Duodenal mucosa (tissue), 2 donors: ENCODE data around the gene C8G.

Source experiments
- H3K27ac ChIP-seq: one replicate; pipeline ENCODE4 v1.7.0; 2013; ENCODE audit warnings: low read depth, low read length
- H3K27me3 ChIP-seq, 2 donors: one replicate each; pipeline ENCODE4 v1.7.0; 2013; ENCODE audit warnings: low read length in 2 of 2, control low read depth in 1 of 2; ENCODE audit not compliant: insufficient read depth in 2 of 2, control insufficient read depth in 1 of 2
- H3K36me3 ChIP-seq, 2 donors: one replicate each; pipeline ENCODE4 v1.7.0; 2013; ENCODE audit warnings: low read length in 2 of 2, control low read depth in 1 of 2; ENCODE audit not compliant: insufficient read depth in 2 of 2, control insufficient read depth in 1 of 2
- H3K4me1 ChIP-seq, 2 donors: one replicate each; pipeline ENCODE4 v1.7.0; 2013; ENCODE audit warnings: low read length in 2 of 2, control low read depth in 1 of 2; ENCODE audit not compliant: insufficient read depth in 2 of 2, control insufficient read depth in 1 of 2
- H3K4me3 ChIP-seq, 2 donors: one replicate each; pipeline ENCODE4 v1.7.0; 2013; ENCODE audit warnings: low read length in 2 of 2, low read depth in 1 of 2
- H3K9ac ChIP-seq, 2 donors: one replicate each; pipeline ENCODE4 v1.7.0; 2013; ENCODE audit warnings: low read length in 2 of 2, low read depth in 1 of 2
- H3K9me3 ChIP-seq, 2 donors: one replicate each; pipeline ENCODE4 v1.7.0; 2013; ENCODE audit warnings: low read length in 2 of 2, control low read depth in 1 of 2; ENCODE audit not compliant: control insufficient read depth in 1 of 2

Gene C8G

DNA sequence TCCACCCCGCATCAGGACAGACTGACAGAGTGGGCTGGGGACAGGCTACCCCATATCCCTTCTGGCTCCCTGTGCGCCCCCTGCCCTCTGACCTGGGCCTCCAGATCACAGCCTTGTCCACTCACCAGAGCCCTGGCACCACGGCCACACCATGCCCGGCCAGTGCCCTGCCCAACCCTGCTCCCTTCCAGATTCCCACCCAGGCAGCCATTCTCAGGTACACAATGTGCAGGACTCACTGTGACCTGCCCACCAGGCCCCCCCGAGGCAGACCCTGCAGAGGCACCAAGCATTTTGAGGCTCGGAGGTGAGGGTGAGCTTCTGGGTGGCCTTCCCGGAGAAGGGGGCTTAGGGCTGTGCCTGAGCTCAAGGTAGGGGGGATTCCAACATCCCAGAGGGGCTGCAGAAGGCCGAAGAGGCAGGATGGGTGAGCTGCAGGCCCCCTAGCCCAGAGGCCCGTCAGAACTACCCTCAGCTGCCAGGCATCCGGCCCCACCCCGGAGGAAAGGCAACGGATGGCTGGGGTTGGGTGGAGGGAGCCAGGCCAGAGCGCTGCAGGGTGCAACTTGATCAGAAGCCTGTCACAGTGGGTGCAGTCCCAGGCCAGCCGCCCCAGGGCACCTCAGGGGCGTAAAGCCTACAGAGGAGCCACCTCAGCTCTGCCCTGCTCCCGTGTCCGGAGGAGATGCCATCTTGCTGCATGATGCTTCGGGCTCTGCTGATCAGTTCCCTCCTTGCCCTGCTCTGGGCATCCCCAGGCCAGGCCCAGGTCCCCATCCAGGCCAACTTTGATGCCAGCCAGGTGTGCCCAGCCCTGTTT lies 37.4 kb downstream of the C8G start, which contains the start of gene LCNL1:
Gene LCNL1, plus strand, starts transcription at position 762 of the 820 bp plus-strand sequence. CDS start 594 bp downstream, outside the sequence.
- Histone ChIP-seq H3K9ac (no peak within 1 kb of the TSS), H3K4me1 (peaks cover 0 to 7% of the 10 kb centered on the region in 2 donors), H3K9me3 (no peaks in the 10 kb centered on the region), H3K27ac (no peak within 1 kb of the TSS), H3K36me3 (no peaks in the 10 kb centered on the region), H3K27me3 (peaks cover 18 to 22% of the 10 kb centered on the region in 2 donors), H3K4me3 (no peak within 1 kb of the TSS)

GRCh38 chr9:136983167-136983566 lies 38.1 kb downstream of the C8G start:
- no peak overlapping the region for H3K9ac ChIP-seq
- no peaks in the 10 kb centered on the region for H3K9me3 ChIP-seq
- H3K4me1 ChIP-seq, result peaks cover 0 to under 1% of the 10 kb centered on the region in 2 donors
- no peaks in the 10 kb centered on the region for H3K36me3 ChIP-seq
- H3K27ac ChIP-seq, result no peak overlapping the region
- H3K4me3 ChIP-seq, result no peak overlapping the region
- H3K27me3 ChIP-seq, result peaks cover 18% of the 10 kb centered on the region in 2 donors

DNA sequence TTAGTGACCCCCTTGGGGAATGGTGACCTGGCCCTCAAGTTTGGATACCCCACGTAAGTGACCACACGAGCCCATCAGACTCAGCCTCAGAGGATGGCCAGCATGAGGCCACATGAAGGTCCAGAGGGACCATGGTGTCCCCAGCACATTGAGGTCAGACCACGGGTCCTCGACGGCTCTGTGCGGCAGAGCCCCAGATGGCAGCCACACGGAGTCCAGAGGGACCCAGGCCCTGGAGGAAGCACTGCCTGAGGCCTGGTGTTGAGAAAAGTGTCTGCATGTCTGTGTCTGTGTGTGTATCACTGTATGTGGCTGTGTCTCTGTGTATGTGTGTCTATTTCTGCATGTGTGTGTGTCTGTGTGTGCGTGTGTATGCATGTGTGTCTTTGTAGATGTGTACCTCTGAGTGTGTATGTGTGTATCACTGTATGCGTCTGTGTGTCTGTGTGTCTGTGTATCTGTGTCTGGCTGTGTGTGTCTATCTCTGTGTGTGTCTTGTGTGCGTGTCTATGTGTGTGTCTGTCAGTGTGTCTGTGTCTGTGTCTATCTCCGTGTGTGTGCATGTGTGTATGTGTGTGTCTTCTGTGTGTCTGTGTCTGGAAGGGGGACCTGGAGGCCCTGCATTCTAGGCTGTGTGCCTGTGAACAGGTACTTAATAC lies 38.7 kb downstream of the C8G start:
- Histone ChIP-seq H3K9me3 (no peaks in the 10 kb centered on the region), H3K27me3 (peaks cover 18% of the 10 kb centered on the region in 2 donors), H3K9ac (no peak overlapping the region), H3K4me1 (no peaks in the 10 kb centered on the region), H3K36me3 (no peaks in the 10 kb centered on the region), H3K4me3 (no peak overlapping the region), H3K27ac (no peak overlapping the region)

DNA sequence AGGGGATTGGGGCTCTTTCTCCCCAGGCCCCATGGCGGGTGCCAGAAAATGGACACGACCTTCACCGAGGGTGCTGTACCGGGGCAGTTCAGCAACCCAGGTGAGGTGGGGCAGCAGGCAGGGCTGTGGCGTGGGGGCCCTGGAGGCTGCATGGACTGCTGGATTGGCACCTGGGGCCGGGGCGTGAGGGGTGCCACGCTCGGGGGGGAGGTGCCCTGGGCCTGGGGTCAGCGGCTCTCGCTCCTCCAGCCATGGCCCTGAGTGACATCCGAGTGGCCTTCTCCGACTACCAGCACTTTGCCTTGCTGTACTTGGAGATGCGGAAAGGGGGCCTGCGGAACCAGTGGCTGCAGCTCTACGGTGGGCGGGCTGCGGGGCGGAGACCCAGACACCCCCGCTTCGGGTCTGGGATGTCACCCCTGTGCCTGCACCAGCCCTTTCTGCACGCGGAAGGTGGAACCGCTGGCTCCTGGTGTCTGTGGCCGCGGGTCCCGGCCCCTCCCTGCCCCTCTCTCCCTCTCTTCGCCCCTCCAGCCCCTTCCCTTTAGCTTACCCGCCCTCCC lies 39.5 kb downstream of the C8G start:
- no peak overlapping the region for H3K27ac ChIP-seq
- no peaks in the 10 kb centered on the region for H3K4me1 ChIP-seq
- H3K9ac ChIP-seq, result no peak overlapping the region
- H3K36me3 ChIP-seq, result no peaks in the 10 kb centered on the region
- peaks cover 18% of the 10 kb centered on the region in 2 donors for H3K27me3 ChIP-seq
- no peak overlapping the region for H3K4me3 ChIP-seq
- no peaks in the 10 kb centered on the region for H3K9me3 ChIP-seq

DNA sequence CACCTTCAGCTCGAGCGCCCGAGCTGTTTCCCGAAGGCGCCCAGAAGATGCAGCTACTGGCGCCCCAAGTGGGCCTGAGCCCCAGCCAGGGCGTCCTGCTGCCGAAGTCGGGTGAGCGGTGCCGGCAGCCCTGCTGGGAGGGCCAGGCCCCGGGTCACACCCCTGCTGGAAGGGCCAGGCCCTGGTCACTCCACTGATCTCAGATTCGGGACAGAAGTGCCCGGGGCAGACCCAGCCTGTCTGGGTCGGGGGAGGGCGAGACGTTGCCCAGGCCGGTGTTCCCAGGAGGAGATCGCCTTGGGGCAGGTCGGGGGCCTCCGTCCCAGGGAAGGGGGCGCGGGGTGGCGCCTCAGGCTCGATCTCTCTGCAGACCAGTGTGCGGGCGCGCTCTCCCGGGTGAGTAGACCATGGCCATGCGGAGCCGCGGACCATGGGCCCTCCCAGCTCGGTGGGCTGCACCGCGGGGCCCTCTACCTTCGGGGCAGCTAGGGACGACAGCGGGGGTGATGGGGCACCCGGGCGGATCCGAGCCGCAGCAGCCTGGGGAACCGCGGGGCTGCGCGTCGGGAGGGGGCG lies 40.1 kb downstream of the C8G start:
- Histone ChIP-seq H3K27me3 (peaks cover 18% of the 10 kb centered on the region in 2 donors), H3K4me1 (no peaks in the 10 kb centered on the region), H3K27ac (no peak overlapping the region), H3K36me3 (no peaks in the 10 kb centered on the region), H3K4me3 (no peak overlapping the region), H3K9ac (no peak overlapping the region), H3K9me3 (no peaks in the 10 kb centered on the region)

DNA sequence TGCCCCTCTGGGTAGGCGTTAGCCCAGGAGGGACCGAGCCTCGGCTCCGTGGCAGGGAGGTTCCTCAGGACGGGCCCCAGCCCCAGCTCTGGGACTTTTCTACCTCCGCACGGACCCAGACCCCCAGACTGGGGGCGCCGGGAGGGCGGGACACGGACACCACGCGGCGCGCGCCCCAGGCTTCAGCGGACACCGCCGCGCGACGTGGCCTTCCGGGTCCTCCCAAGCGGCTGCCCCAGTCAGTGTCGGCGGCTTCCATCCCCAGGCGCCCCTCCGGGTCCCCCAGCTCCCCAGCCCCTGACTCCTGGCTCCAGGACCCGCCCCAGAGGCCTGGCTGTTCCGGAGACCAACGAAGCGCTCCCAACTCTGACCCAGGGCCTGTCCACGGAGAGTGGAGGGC lies 40.8 kb downstream of the C8G start:
- Histone ChIP-seq H3K9ac (no peak overlapping the region), H3K4me1 (no peaks in the 10 kb centered on the region), H3K27ac (no peak overlapping the region), H3K36me3 (no peaks in the 10 kb centered on the region), H3K27me3 (peaks cover 18% of the 10 kb centered on the region in 2 donors), H3K4me3 (no peak overlapping the region), H3K9me3 (no peaks in the 10 kb centered on the region)

DNA sequence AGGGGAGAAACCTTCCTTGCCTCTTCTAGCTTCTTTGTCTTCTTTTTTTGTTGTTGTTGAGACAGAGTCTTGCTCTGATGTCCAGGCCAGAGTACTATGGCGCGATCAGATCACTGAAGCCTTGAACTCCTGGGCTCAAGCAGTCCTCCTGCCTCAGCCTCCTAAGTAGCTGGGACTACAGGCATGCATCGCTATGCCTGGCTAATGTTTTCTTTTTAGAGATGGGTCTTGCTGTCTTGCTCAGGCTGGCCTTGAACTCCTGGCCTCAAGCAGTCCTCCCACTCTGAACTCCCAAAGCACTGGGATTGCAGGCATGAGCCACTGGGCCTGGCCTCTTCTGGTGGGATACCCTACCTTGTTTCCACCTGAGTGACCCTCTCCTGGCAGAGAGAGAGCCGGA lies 43.8 kb downstream of the C8G start:
- no peaks in the 10 kb centered on the region for H3K9me3 ChIP-seq
- peaks cover 0 to under 1% of the 10 kb centered on the region in 2 donors for H3K36me3 ChIP-seq
- no peak overlapping the region for H3K4me3 ChIP-seq
- H3K27ac ChIP-seq, result no peak overlapping the region
- H3K9ac ChIP-seq, result no peak overlapping the region
- peaks cover 12 to 14% of the 10 kb centered on the region in 2 donors for H3K27me3 ChIP-seq
- peaks cover 10 to 14% of the 10 kb centered on the region in 2 donors for H3K4me1 ChIP-seq

DNA sequence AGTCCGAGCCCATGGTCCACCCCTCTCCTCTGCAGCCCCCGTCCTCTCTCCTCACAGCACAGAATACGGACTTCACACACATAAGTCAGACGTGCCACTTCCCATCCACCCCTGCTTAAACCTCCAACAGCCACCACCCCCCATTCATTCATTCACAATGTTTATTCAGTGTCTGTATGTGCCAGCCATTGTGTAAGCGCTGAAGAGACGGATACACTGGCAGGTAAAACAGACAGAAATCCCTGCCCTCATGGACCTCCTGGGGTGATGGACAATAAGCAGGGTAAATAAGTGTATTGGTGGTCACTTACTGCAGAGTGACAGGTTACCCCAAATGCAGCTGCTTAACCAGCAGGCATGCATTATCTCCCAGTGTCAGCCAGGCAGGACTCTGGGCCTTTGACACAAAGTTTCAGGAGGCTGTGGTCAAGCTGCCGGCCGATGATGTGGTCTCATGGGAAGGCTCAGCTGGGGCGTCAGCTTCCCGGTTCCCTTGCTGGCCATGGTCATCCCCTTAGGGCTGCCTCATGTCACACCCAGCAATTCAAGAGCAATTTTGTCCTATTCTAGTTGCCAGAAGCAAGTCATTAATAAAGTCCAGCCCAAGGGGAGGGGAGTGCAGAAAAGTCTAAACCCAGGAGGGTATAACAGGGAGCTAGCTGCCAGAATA lies 45.3 kb downstream of the C8G start:
- Histone ChIP-seq H3K27me3 (no peaks in the 10 kb centered on the region), H3K36me3 (peaks cover 0 to 3% of the 10 kb centered on the region in 2 donors), H3K27ac (no peak overlapping the region)

DNA sequence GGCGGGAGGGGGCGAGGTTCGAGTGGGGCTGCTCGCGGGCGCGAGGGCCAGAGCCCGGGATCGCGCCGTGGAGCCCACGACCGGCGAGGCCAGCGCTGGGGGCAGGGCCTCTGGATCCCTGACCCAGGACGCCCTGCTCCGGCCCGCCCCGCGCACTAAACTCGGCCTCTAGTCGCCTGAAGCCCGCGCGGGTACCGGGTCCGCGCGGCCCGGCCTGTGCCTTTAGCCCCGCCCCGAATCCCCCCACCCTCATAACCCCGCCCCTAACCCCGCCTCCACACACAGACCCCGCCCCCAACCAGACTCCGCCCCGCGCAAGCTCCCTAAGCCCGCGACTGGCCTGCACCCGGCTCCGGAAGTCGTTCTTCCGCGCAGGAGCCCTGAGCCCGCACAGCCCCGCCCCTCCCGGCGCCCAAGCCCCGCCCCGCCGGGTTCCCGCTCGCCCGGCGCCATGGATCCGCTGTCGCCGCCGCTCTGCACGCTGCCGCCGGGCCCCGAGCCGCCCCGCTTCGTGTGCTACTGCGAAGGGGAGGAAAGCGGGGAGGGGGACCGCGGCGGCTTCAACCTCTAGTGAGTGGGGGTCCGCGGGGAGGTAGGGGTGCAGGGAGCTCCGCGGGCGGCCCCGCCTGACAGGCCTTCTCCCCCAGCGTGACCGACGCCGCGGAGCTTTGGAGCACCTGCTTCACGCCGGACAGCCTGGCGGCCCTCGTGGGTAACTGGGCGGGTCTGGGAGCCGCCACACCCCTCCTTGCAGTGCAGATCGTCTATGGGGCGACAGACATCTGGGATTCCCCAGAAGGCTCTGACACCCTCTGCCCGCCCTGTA lies 47.2 kb downstream of the C8G start, which contains the start of gene PAXX:
Gene PAXX, plus strand, starts transcription at position 430 of the 826 bp plus-strand sequence. Its CDS starts 22 bp downstream, at position 452.
- Histone ChIP-seq H3K27me3 (peaks cover 0 to 7% of the 10 kb centered on the region in 2 donors), H3K27ac (peak within 1 kb of the TSS; percentile 85), H3K4me3 (peak within 1 kb of the TSS; percentile 83 to 87), H3K9ac (peak within 1 kb of the TSS; percentile 73), H3K9me3 (no peaks in the 10 kb centered on the region), H3K36me3 (peaks cover 0 to 3% of the 10 kb centered on the region in 2 donors), H3K4me1 (peaks cover 32 to 42% of the 10 kb centered on the region in 2 donors)

More for the DNA sequence above, 45.3 kb downstream of the C8G start:
- no peaks in the 10 kb centered on the region for H3K9me3 ChIP-seq
- H3K4me1 ChIP-seq, result peaks cover 17 to 25% of the 10 kb centered on the region in 2 donors
- no peak overlapping the region for H3K4me3 ChIP-seq
- H3K9ac ChIP-seq, result no peak overlapping the region
